Inflammatory macrophage treated with lipopolysaccharide for 1 hour (primary cell): ENCODE measurements around the gene HDAC11.
"Not testable (repeated sequence)": the region's sequence is repeated elsewhere in the genome, so short reads cannot be mapped to it uniquely, and the experiment has no call there.

Experiments used
- DNase-seq, 2 donors: peaks; one replicate each; pipeline ENCODE4 v3.0.0-alpha.2; 2020 to 2022

Gene HDAC11

GRCh38 chr3:13479582-13480339 lies at the start of gene HDAC11:
Gene HDAC11 (plus strand): TSS chr3:13480306. CDS start chr3:13480348, 42 bp downstream.
- DNase-seq, result peak; percentile 98

- not testable (repeated sequence) for DNase-seq
Observed at GRCh38 chr3:13430411-13430875, 49.7 kb upstream of the HDAC11 start.

- DNase-seq, result no peak
Observed at GRCh38 chr3:13432093-13432492, 48.0 kb upstream of the HDAC11 start.

GRCh38 chr3:13433912-13434311 lies 46.2 kb upstream of the HDAC11 start:
- no peak for DNase-seq

- DNase-seq, result not testable (repeated sequence)
Observed at GRCh38 chr3:13436213-13436612, 43.9 kb upstream of the HDAC11 start.

- no peak for DNase-seq
Observed at GRCh38 chr3:13440204-13440817, 39.8 kb upstream of the HDAC11 start.

GRCh38 chr3:13442882-13443281 lies 37.2 kb upstream of the HDAC11 start:
- not testable (repeated sequence) for DNase-seq

- peak; percentile 5 to 37 for DNase-seq
Observed at GRCh38 chr3:13451301-13451673, 28.8 kb upstream of the HDAC11 start.

GRCh38 chr3:13452490-13453335 lies 27.4 kb upstream of the HDAC11 start:
- peak; percentile 53 to 79 for DNase-seq

GRCh38 chr3:13455644-13456043 lies 24.5 kb upstream of the HDAC11 start:
- DNase-seq, result no peak

- no peak for DNase-seq
Observed at GRCh38 chr3:13457593-13457992, 22.5 kb upstream of the HDAC11 start.

- no peak for DNase-seq
Observed at GRCh38 chr3:13459605-13460340, 20.3 kb upstream of the HDAC11 start.

- DNase-seq, result no peak
Observed at GRCh38 chr3:13460341-13460736, 19.8 kb upstream of the HDAC11 start.

- peak; percentile 25 to 57 for DNase-seq
Observed at GRCh38 chr3:13461169-13462124, 18.7 kb upstream of the HDAC11 start.

- no peak for DNase-seq
Observed at GRCh38 chr3:13462125-13462629, 17.9 kb upstream of the HDAC11 start.

GRCh38 chr3:13462822-13463221 lies 17.3 kb upstream of the HDAC11 start:
- no peak for DNase-seq

- no peak for DNase-seq
Observed at GRCh38 chr3:13463618-13464400, 16.3 kb upstream of the HDAC11 start.

- DNase-seq, result no peak
Observed at GRCh38 chr3:13465236-13465873, 14.8 kb upstream of the HDAC11 start.

- DNase-seq, result no peak
Observed at GRCh38 chr3:13466781-13467180, 13.3 kb upstream of the HDAC11 start.
